ENCODE results near the gene INSIG1.

Gene INSIG1

GRCh38 chr7:155281398-155281969, 16.2 kb upstream of the INSIG1 start:
- Histone ChIP-seq H4K20me1 (ENCODE audit: insufficient read depth, low read length) (no peaks in the 10 kb centered on the region), H3K27me3 (ENCODE audit: insufficient read depth, low read length) (peaks cover 19% of the 10 kb centered on the region), H3K27ac (ENCODE audit: low read depth, low read length, poor library complexity, severe bottlenecking) (no peak overlapping the region), H3K4me3 (ENCODE audit: low read depth, low read length, poor library complexity, severe bottlenecking) (no peak overlapping the region), H3K36me3 (ENCODE audit: insufficient read depth, low read length) (no peaks in the 10 kb centered on the region), H3F3A (ENCODE audit: insufficient read depth, low read length) (no peaks in the 10 kb centered on the region), H3K9me3 (ENCODE audit: low read length) (no peaks in the 10 kb centered on the region), H3K9me2 (ENCODE audit: low read depth, low read length) (no peaks in the 10 kb centered on the region), H3K79me2 (ENCODE audit: insufficient read depth, low read length) (no peaks in the 10 kb centered on the region), H3K4me2 (ENCODE audit: low read length) (no peak overlapping the region), H3K4me1 (ENCODE audit: insufficient read depth, low read length, severe bottlenecking) (peaks cover 12% of the 10 kb centered on the region), H2AFZ (ENCODE audit: low read length) (no peak overlapping the region), H3K9ac (ENCODE audit: low read length) (no peak overlapping the region)
- no peak for TF ChIP-seq CTCF (IDR thresholded peaks at IDR 0.05; ENCODE audit: low read length)
- TF ChIP-seq EZH2 (IDR thresholded peaks at IDR 0.05; ENCODE audit: borderline replicate concordance, low read length), result no peak

- Histone ChIP-seq H3K9me2 (ENCODE audit: low read depth, low read length) (no peaks in the 10 kb centered on the region), H3K79me2 (ENCODE audit: insufficient read depth, low read length) (no peaks in the 10 kb centered on the region), H3K4me2 (ENCODE audit: low read length) (no peak overlapping the region), H3K27me3 (ENCODE audit: insufficient read depth, low read length) (peaks cover 19% of the 10 kb centered on the region), H3K9me3 (ENCODE audit: low read length) (no peaks in the 10 kb centered on the region), H3K27ac (ENCODE audit: low read depth, low read length, poor library complexity, severe bottlenecking) (no peak overlapping the region), H4K20me1 (ENCODE audit: insufficient read depth, low read length) (no peaks in the 10 kb centered on the region), H3K36me3 (ENCODE audit: insufficient read depth, low read length) (no peaks in the 10 kb centered on the region), H3F3A (ENCODE audit: insufficient read depth, low read length) (no peaks in the 10 kb centered on the region), H3K4me3 (ENCODE audit: low read depth, low read length, poor library complexity, severe bottlenecking) (no peak overlapping the region), H3K9ac (ENCODE audit: low read length) (no peak overlapping the region), H2AFZ (ENCODE audit: low read length) (no peak overlapping the region), H3K4me1 (ENCODE audit: insufficient read depth, low read length, severe bottlenecking) (peaks cover 12% of the 10 kb centered on the region)
- no peak for TF ChIP-seq CTCF (IDR thresholded peaks at IDR 0.05; ENCODE audit: low read length)
These were observed 15.0 kb upstream of the INSIG1 start for GRCh38 chr7:155282671-155283070.

- no peak overlapping the region for H3K4me2 ChIP-seq (ENCODE audit: low read length)
- peaks cover 14% of the 10 kb centered on the region for H3K27me3 ChIP-seq (ENCODE audit: insufficient read depth, low read length)
These were observed 14.0 kb upstream of the INSIG1 start for GRCh38 chr7:155283565-155284194.

More at GRCh38 chr7:155283565-155284194, 14.0 kb upstream of the INSIG1 start:
- H3K4me1 ChIP-seq (ENCODE audit: insufficient read depth, low read length, severe bottlenecking), result peaks cover 12% of the 10 kb centered on the region
- H3K79me2 ChIP-seq (ENCODE audit: insufficient read depth, low read length), result no peaks in the 10 kb centered on the region
- no peak for TF ChIP-seq CTCF (IDR thresholded peaks at IDR 0.05; ENCODE audit: low read length)
- no peak for TF ChIP-seq EZH2 (IDR thresholded peaks at IDR 0.05; ENCODE audit: borderline replicate concordance, low read length)
- no peaks in the 10 kb centered on the region for H3F3A ChIP-seq (ENCODE audit: insufficient read depth, low read length)
- H3K9me3 ChIP-seq (ENCODE audit: low read length), result no peaks in the 10 kb centered on the region
- no peaks in the 10 kb centered on the region for H3K9me2 ChIP-seq (ENCODE audit: low read depth, low read length)
- no peak overlapping the region for H3K9ac ChIP-seq (ENCODE audit: low read length)
- H3K27ac ChIP-seq (ENCODE audit: low read depth, low read length, poor library complexity, severe bottlenecking), result no peak overlapping the region
- no peaks in the 10 kb centered on the region for H3K36me3 ChIP-seq (ENCODE audit: insufficient read depth, low read length)
- no peaks in the 10 kb centered on the region for H4K20me1 ChIP-seq (ENCODE audit: insufficient read depth, low read length)
- H3K4me3 ChIP-seq (ENCODE audit: low read depth, low read length, poor library complexity, severe bottlenecking), result no peak overlapping the region
- no peak overlapping the region for H2AFZ ChIP-seq (ENCODE audit: low read length)
